Duodenal mucosa (tissue), 2 donors: ENCODE results near the gene RPL10.

Source experiments
- H3K27ac ChIP-seq: one replicate; pipeline ENCODE4 v1.7.0; 2013; ENCODE audit warnings: low read depth, low read length
- H3K27me3 ChIP-seq, 2 donors: one replicate each; pipeline ENCODE4 v1.7.0; 2013; ENCODE audit warnings: low read length in 2 of 2, control low read depth in 1 of 2; ENCODE audit not compliant: insufficient read depth in 2 of 2, control insufficient read depth in 1 of 2
- H3K36me3 ChIP-seq, 2 donors: one replicate each; pipeline ENCODE4 v1.7.0; 2013; ENCODE audit warnings: low read length in 2 of 2, control low read depth in 1 of 2; ENCODE audit not compliant: insufficient read depth in 2 of 2, control insufficient read depth in 1 of 2
- H3K4me1 ChIP-seq, 2 donors: one replicate each; pipeline ENCODE4 v1.7.0; 2013; ENCODE audit warnings: low read length in 2 of 2, control low read depth in 1 of 2; ENCODE audit not compliant: insufficient read depth in 2 of 2, control insufficient read depth in 1 of 2
- H3K4me3 ChIP-seq, 2 donors: one replicate each; pipeline ENCODE4 v1.7.0; 2013; ENCODE audit warnings: low read length in 2 of 2, low read depth in 1 of 2
- H3K9ac ChIP-seq, 2 donors: one replicate each; pipeline ENCODE4 v1.7.0; 2013; ENCODE audit warnings: low read length in 2 of 2, low read depth in 1 of 2
- H3K9me3 ChIP-seq, 2 donors: one replicate each; pipeline ENCODE4 v1.7.0; 2013; ENCODE audit warnings: low read length in 2 of 2, control low read depth in 1 of 2; ENCODE audit not compliant: control insufficient read depth in 1 of 2

RPL10 gene

GRCh38 chrX:154430479-154430878, 32.3 kb downstream of the RPL10 start:
- no peaks in the 10 kb centered on the region for H3K27me3 ChIP-seq
- no peak overlapping the region for H3K4me3 ChIP-seq
- peaks cover 17 to 20% of the 10 kb centered on the region in 2 donors for H3K4me1 ChIP-seq
- no peak overlapping the region for H3K27ac ChIP-seq
- H3K36me3 ChIP-seq = peaks cover 4 to 31% of the 10 kb centered on the region in 2 donors
- no peaks in the 10 kb centered on the region for H3K9me3 ChIP-seq
- peak overlapping the region in 1 of 2 donors; percentile 32 for H3K9ac ChIP-seq

DNA sequence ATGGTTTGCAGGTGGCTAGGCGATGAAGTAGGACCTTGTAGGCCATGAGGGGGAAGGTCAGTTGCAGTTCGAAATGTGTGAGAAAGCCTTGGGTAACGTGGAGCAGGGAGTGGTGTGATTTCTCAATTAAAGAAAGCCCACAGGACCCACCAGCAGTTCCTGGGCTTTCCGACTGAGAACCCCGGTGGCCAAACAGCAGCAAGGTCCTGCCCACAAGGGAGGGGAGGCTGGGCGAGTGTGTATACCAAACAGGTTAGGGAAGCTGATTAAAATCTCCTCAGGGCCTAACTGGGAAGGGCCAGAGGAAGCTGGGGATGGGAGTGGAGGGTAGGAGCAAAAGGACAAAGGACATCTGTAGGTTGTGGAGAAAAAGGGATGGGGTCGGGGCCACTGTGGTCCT, 32.7 kb downstream of the RPL10 start:
- Histone ChIP-seq H3K27ac (no peak overlapping the region), H3K9me3 (no peaks in the 10 kb centered on the region), H3K4me3 (no peak overlapping the region), H3K36me3 (peaks cover 4 to 34% of the 10 kb centered on the region in 2 donors), H3K4me1 (peaks cover 17 to 20% of the 10 kb centered on the region in 2 donors), H3K9ac (peak overlapping the region in 1 of 2 donors; percentile 32), H3K27me3 (no peaks in the 10 kb centered on the region)

DNA sequence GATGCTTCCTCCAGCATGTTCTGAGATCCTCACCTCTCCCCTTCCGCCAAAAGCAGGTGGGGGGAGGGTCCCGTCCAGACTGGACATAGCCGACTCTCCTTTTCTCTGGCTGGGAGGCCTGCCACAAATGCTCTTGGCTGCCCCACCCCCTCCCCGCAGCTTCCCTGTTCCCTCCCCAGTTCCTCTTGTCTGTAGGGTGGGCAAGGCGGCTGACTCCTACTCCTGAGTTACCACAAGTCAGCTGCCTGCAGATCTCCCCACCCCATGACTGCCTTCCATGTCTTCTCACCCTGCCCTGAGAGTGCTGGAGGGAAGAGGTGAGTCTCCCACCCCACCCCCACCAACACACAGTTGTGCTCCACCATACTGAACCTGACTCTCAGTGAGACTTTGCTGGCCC, 33.2 kb downstream of the RPL10 start:
- H3K9ac ChIP-seq = no peak overlapping the region
- H3K27me3 ChIP-seq = no peaks in the 10 kb centered on the region
- peaks cover 4 to 34% of the 10 kb centered on the region in 2 donors for H3K36me3 ChIP-seq
- H3K4me1 ChIP-seq = peaks cover 17 to 20% of the 10 kb centered on the region in 2 donors
- H3K4me3 ChIP-seq = no peak overlapping the region
- no peaks in the 10 kb centered on the region for H3K9me3 ChIP-seq
- H3K27ac ChIP-seq = no peak overlapping the region

DNA sequence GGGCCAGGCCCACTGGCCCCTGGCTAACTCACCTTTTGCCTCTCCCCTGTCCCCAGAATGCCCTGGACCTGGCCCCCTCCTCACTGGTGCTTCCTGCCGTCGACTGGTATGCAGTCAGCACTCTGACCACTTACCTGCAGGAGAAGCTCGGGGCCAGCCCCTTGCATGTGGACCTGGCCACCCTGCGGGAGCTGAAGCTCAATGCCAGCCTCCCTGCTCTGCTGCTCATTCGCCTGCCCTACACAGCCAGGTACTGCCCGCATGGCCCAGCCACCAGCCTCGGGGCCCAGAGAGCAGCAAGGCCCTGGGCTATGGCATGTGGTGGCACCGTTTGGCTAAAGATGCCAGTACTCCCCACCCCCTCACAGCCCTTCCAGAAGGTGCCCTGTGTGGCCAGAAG, 34.0 kb downstream of the RPL10 start:
- Histone ChIP-seq H3K27me3 (no peaks in the 10 kb centered on the region), H3K36me3 (peaks cover 4 to 34% of the 10 kb centered on the region in 2 donors), H3K9ac (no peak overlapping the region), H3K4me3 (no peak overlapping the region), H3K9me3 (no peaks in the 10 kb centered on the region), H3K27ac (no peak overlapping the region), H3K4me1 (peaks cover 13 to 20% of the 10 kb centered on the region in 2 donors)

DNA sequence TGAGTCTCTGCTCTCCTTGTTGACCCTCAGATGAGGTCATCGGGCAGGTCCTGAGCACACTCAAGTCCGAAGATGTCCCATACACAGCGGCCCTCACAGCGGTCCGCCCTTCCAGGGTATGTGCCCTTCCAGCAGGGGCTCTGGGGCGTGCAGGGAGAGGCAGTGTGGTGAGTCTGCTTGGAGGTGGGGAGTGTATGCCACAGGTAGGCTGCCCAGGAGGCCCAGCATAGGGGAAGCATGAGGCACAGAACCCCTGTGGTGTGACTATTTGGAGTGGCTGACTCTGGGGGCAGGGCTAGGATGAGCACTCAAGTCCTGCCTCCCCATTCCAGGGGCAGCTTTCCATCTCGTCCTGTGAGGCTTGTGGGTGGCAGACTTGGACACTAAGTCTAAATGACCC, 35.4 kb downstream of the RPL10 start:
- H3K9me3 ChIP-seq = no peaks in the 10 kb centered on the region
- H3K27ac ChIP-seq = no peak overlapping the region
- H3K27me3 ChIP-seq = no peaks in the 10 kb centered on the region
- peaks cover 4 to 34% of the 10 kb centered on the region in 2 donors for H3K36me3 ChIP-seq
- no peak overlapping the region for H3K9ac ChIP-seq
- no peak overlapping the region for H3K4me3 ChIP-seq
- H3K4me1 ChIP-seq = peaks cover 20 to 25% of the 10 kb centered on the region in 2 donors

GRCh38 chrX:154434394-154435168, 36.4 kb downstream of the RPL10 start:
- H3K36me3 ChIP-seq = peaks cover 9 to 34% of the 10 kb centered on the region in 2 donors
- no peak overlapping the region for H3K9ac ChIP-seq
- H3K4me1 ChIP-seq = peaks cover 15 to 25% of the 10 kb centered on the region in 2 donors
- H3K27me3 ChIP-seq = no peaks in the 10 kb centered on the region
- no peak overlapping the region for H3K27ac ChIP-seq
- no peak overlapping the region for H3K4me3 ChIP-seq
- H3K9me3 ChIP-seq = no peaks in the 10 kb centered on the region

DNA sequence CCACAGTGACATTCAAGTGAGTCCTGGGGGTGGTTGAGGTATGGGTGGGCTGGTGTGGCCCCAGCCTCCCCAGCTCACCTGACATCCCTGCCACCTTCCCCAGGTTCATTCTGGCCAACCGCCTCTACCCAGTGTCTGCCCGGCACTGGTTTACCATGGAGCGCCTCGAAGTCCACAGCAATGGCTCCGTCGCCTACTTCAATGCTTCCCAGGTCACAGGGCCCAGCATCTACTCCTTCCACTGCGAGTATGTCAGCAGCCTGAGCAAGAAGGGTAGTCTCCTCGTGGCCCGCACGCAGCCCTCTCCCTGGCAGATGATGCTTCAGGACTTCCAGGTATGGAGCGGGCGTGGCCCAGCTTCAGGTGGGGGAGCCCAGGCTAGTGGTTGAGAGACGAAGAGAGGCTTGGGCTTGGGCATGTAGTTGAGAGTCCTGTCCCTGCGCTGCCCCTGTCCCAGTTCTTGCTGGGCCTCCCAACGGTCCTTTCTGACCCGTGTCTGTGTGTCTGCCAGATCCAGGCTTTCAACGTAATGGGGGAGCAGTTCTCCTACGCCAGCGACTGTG, 37.1 kb downstream of the RPL10 start:
- Histone ChIP-seq H3K4me1 (peaks cover 12 to 22% of the 10 kb centered on the region in 2 donors), H3K4me3 (no peak overlapping the region), H3K27ac (no peak overlapping the region), H3K36me3 (peaks cover 9 to 36% of the 10 kb centered on the region in 2 donors), H3K9ac (no peak overlapping the region), H3K9me3 (no peaks in the 10 kb centered on the region), H3K27me3 (no peaks in the 10 kb centered on the region)

- Histone ChIP-seq H3K9ac (peak overlapping the region; percentile 18 to 33), H3K4me3 (peak overlapping the region; percentile 50 to 54), H3K27me3 (no peaks in the 10 kb centered on the region), H3K27ac (peak overlapping the region; percentile 56), H3K9me3 (no peaks in the 10 kb centered on the region), H3K4me1 (peaks cover 9 to 15% of the 10 kb centered on the region in 2 donors), H3K36me3 (peaks cover 12 to 42% of the 10 kb centered on the region in 2 donors)
These were observed 38.3 kb downstream of the RPL10 start for GRCh38 chrX:154436374-154436982.

GRCh38 chrX:154436983-154437752, 39.0 kb downstream of the RPL10 start, which contains the start of gene GDI1:
TSS of gene GDI1 (plus strand) at chrX:154437154. CDS start at chrX:154437255, 101 bp downstream.
- Histone ChIP-seq H3K36me3 (peaks cover 8 to 46% of the 10 kb centered on the region in 2 donors), H3K9me3 (no peaks in the 10 kb centered on the region), H3K4me3 (peak within 1 kb of the TSS; percentile 65 to 76), H3K27ac (peak within 1 kb of the TSS; percentile 56), H3K27me3 (no peaks in the 10 kb centered on the region), H3K9ac (peak within 1 kb of the TSS; percentile 51 to 76), H3K4me1 (peaks cover 9 to 15% of the 10 kb centered on the region in 2 donors)
